Endodermal cell (in vitro differentiated cells): ENCODE results near the gene LRRC26. TPM values are rescaled to one million over a fixed set of nuclear protein-coding genes. Genes with fewer than 3 reads are reported as not detected.

Source experiments
- DNase-seq: peaks from one replicate; pipeline ENCODE4 v3.0.0-alpha.2; 2017
- H3K27ac ChIP-seq: 2 replicates; pipeline ENCODE4 v1.5.1; 2013; ENCODE audit warnings: mild to moderate bottlenecking, low read depth, low read length, moderate library complexity
- H3K27me3 ChIP-seq: 2 replicates; pipeline ENCODE4 v1.6.1; 2013; ENCODE audit warnings: mild to moderate bottlenecking, low read length, moderate library complexity; ENCODE audit not compliant: insufficient read depth, control insufficient read depth, poor library complexity, severe bottlenecking
- H3K36me3 ChIP-seq: 2 replicates; pipeline ENCODE4 v1.7.0; 2013; ENCODE audit warnings: mild to moderate bottlenecking, low read length, moderate library complexity; ENCODE audit not compliant: control insufficient read depth, insufficient read depth
- H3K4me1 ChIP-seq: one replicate; pipeline ENCODE4 v1.7.0; 2013; ENCODE audit warnings: low read length; ENCODE audit not compliant: control insufficient read depth, insufficient read depth
- H3K4me3 ChIP-seq: 2 replicates; pipeline ENCODE4 v1.5.1; 2013; ENCODE audit warnings: mild to moderate bottlenecking, low read length, moderate library complexity
- H3K9ac ChIP-seq: 2 replicates; pipeline ENCODE4 v1.6.1; 2013; ENCODE audit warnings: mild to moderate bottlenecking, low read length, moderate library complexity; ENCODE audit not compliant: poor library complexity, severe bottlenecking; ENCODE audit errors: extremely low read depth
- H3K9me3 ChIP-seq: 2 replicates; pipeline ENCODE4 v1.6.1; 2013; ENCODE audit warnings: mild to moderate bottlenecking, low read length, moderate library complexity; ENCODE audit not compliant: control insufficient read depth
- H3K27ac Mint-ChIP-seq: 2 replicates; pipeline ENCODE4 v1.8.0; 2020; ENCODE audit warnings: mixed read lengths
- H3K27me3 Mint-ChIP-seq: 2 replicates; pipeline ENCODE4 v1.8.0; 2021; ENCODE audit warnings: mild to moderate bottlenecking, mixed read lengths; ENCODE audit not compliant: insufficient read depth
- H3K36me3 Mint-ChIP-seq: 2 replicates; pipeline ENCODE4 v1.8.0; 2020; ENCODE audit warnings: low read depth, mixed read lengths
- H3K4me1 Mint-ChIP-seq: 2 replicates; pipeline ENCODE4 v1.8.0; 2020; ENCODE audit warnings: mixed read lengths
- H3K4me3 Mint-ChIP-seq: 2 replicates; pipeline ENCODE4 v1.8.0; 2020; ENCODE audit warnings: mild to moderate bottlenecking, moderate library complexity, mixed read lengths
- H3K9me3 Mint-ChIP-seq: 2 replicates; pipeline ENCODE4 v1.8.0; 2020; ENCODE audit warnings: mild to moderate bottlenecking, mixed read lengths
- CTCF ChIP-seq: fragments of 200-600 bp; sonication (generic); conservative IDR thresholded peaks from 2 replicates; pipeline ENCODE4 v1.5.0; 2021; ENCODE audit warnings: antibody characterized with exemption, mild to moderate bottlenecking
- WGBS, 2 experiments: methylation state at CpG; one replicate each; pipeline versions ENCODE4 v1.1.5 to v1.1.7; 2013; ENCODE audit warnings: missing lambda C conversion rate in 2 of 2, mixed read lengths in 1 of 2; ENCODE audit not compliant: insufficient coverage in 1 of 2, insufficient read length in 1 of 2; 5-methylcytosine and 5-hydroxymethylcytosine counted together
- total RNA-seq, 2 donors: library from RNA; stranded (reverse); fragmentation: NEBNext Ultra II Directional in 1 of 2; extraction: Animal tissue kit (Norgen Biotek cat#: 25700) in 1 of 2; gene quantifications; 2 replicates in 1 of 2; 3 replicates in 1 of 2; pipeline ENCODE4 v1.2.1, GENCODE V29; 2021

LRRC26 gene
- total RNA-seq, 2 donors from 2014 or later: 0.53 TPM; not detected in 1

- DNase-seq: peak; percentile 30
- H3K27ac Mint-ChIP-seq: no peak overlapping the region
- Histone ChIP-seq H3K9ac (no peak overlapping the region), H3K36me3 (no peaks in the 10 kb centered on the region), H3K4me1 (no peaks in the 10 kb centered on the region), H3K27me3 (peaks cover 93% of the 10 kb centered on the region), H3K27ac (no peak overlapping the region), H3K4me3 (no peak overlapping the region), H3K9me3 (no peaks in the 10 kb centered on the region)
- TF ChIP-seq CTCF: no peak
- no peaks in the 10 kb centered on the region for H3K4me1 Mint-ChIP-seq
- no peak overlapping the region for H3K4me3 Mint-ChIP-seq
- 29 to 46% methylated on average over 28 to 37 of the region's 37 CpGs for WGBS, 2 experiments
- no peaks in the 10 kb centered on the region for H3K36me3 Mint-ChIP-seq
- H3K9me3 Mint-ChIP-seq: no peaks in the 10 kb centered on the region
- peaks cover 93% of the 10 kb centered on the region for H3K27me3 Mint-ChIP-seq
These were observed 30.2 kb downstream of the LRRC26 start for GRCh38 chr9:137139468-137140150.

- no peaks in the 10 kb centered on the region for H3K4me1 Mint-ChIP-seq
- H3K27ac Mint-ChIP-seq: no peak within 1 kb of the TSS
- no peak for TF ChIP-seq CTCF
- H3K9ac ChIP-seq: no peak within 1 kb of the TSS
- H3K27me3 Mint-ChIP-seq: peaks cover 90% of the 10 kb centered on the region
- no peaks in the 10 kb centered on the region for H3K4me1 ChIP-seq
- no peak within 1 kb of the TSS for H3K4me3 Mint-ChIP-seq
- no peak within 1 kb of the TSS for H3K27ac ChIP-seq
- no peaks in the 10 kb centered on the region for H3K36me3 Mint-ChIP-seq
- H3K36me3 ChIP-seq: no peaks in the 10 kb centered on the region
- WGBS, 2 experiments: 12 to 18% methylated on average over 49 to 104 of the region's 104 CpGs
- DNase-seq: peak; percentile 81
- H3K9me3 Mint-ChIP-seq: no peaks in the 10 kb centered on the region
- H3K27me3 ChIP-seq: peaks cover 96% of the 10 kb centered on the region
- H3K9me3 ChIP-seq: no peaks in the 10 kb centered on the region
- H3K4me3 ChIP-seq: no peak within 1 kb of the TSS
These were observed 31.0 kb downstream of the LRRC26 start, which contains the start of gene GRIN1 for GRCh38 chr9:137138722-137139467. GRIN1 (plus strand) TSS chr9:137139154; CDS start chr9:137139487, 333 bp downstream.

- peak; percentile 75 for DNase-seq
- Histone ChIP-seq H3K36me3 (no peaks in the 10 kb centered on the region), H3K4me3 (no peak overlapping the region), H3K4me1 (no peaks in the 10 kb centered on the region), H3K9ac (no peak overlapping the region), H3K27me3 (peaks cover 95% of the 10 kb centered on the region), H3K9me3 (no peaks in the 10 kb centered on the region), H3K27ac (no peak overlapping the region)
- H3K27ac Mint-ChIP-seq: no peak overlapping the region
- WGBS, 2 experiments: 15 to 20% methylated on average over 13 to 25 of the region's 25 CpGs
- H3K36me3 Mint-ChIP-seq: no peaks in the 10 kb centered on the region
- no peaks in the 10 kb centered on the region for H3K4me1 Mint-ChIP-seq
- H3K27me3 Mint-ChIP-seq: peaks cover 87% of the 10 kb centered on the region
- peak; percentile 18 for TF ChIP-seq CTCF
- no peak overlapping the region for H3K4me3 Mint-ChIP-seq
- H3K9me3 Mint-ChIP-seq: no peaks in the 10 kb centered on the region
These were observed 31.7 kb downstream of the LRRC26 start for GRCh38 chr9:137138058-137138721.
